Neural cell (in vitro differentiated cells): ENCODE measurements around the gene SVEP1. TPM values are rescaled to one million over a fixed set of nuclear protein-coding genes. Genes with fewer than 3 reads are reported as not detected.

ENCODE experiments used
- H2AFZ ChIP-seq: fragments of 200-600, 300-800 bp; sonication (generic), shearing (Covaris generic); 2 replicates; pipeline ENCODE4 v1.6.0; 2014; ENCODE audit warnings: low read depth, mild to moderate bottlenecking, antibody characterized with exemption, low read length, moderate library complexity
- H3F3A ChIP-seq: fragments of 200-600 bp; shearing (Covaris generic); 2 replicates; pipeline ENCODE4 v1.6.1; 2016; ENCODE audit warnings: mild to moderate bottlenecking, moderate library complexity, mixed read lengths, antibody characterized with exemption, low read length; ENCODE audit not compliant: insufficient read depth, poor library complexity, severe bottlenecking
- H3K27ac ChIP-seq: fragments of 200-600, 300-800 bp; sonication (generic), shearing (Covaris generic); 2 replicates; pipeline ENCODE4 v1.5.1; 2014; ENCODE audit warnings: mild to moderate bottlenecking, low read length, moderate library complexity
- H3K27me3 ChIP-seq: fragments of 300-800, 200-600 bp; sonication (generic), shearing (Covaris generic); 2 replicates; pipeline ENCODE4 v1.6.0; 2014; ENCODE audit warnings: mild to moderate bottlenecking, low read depth, low read length, moderate library complexity; ENCODE audit not compliant: insufficient read depth
- H3K36me3 ChIP-seq: fragments of 300-800, 200-600 bp; sonication (generic), shearing (Covaris generic); 2 replicates; pipeline ENCODE4 v1.5.1; 2014; ENCODE audit warnings: mild to moderate bottlenecking, antibody characterized with exemption, low read length, moderate library complexity; ENCODE audit not compliant: insufficient read depth
- H3K4me2 ChIP-seq: fragments of 300-800, 200-600 bp; sonication (generic), shearing (Covaris generic); 2 replicates; pipeline ENCODE4 v1.6.0; 2014; ENCODE audit warnings: mild to moderate bottlenecking, low read length
- H3K4me3 ChIP-seq: fragments of 300-800, 200-600 bp; sonication (generic), shearing (Covaris generic); 2 replicates; pipeline ENCODE4 v1.5.1; 2014; ENCODE audit warnings: mild to moderate bottlenecking, low read length, moderate library complexity
- H3K79me2 ChIP-seq: fragments of 200-600 bp; shearing (Covaris generic); replicated peaks from 2 replicates; pipeline ENCODE4 v1.6.0; 2014; ENCODE audit warnings: mild to moderate bottlenecking, low read length, moderate library complexity; ENCODE audit not compliant: insufficient read depth
- H3K9ac ChIP-seq: fragments of 300-800, 200-600 bp; sonication (generic), shearing (Covaris generic); 2 replicates; pipeline ENCODE4 v1.6.1; 2016; ENCODE audit warnings: mild to moderate bottlenecking, low read length, mixed read lengths
- H3K9me2 ChIP-seq: fragments of 200-600 bp; shearing (Covaris generic); 2 replicates; pipeline ENCODE4 v1.6.1; 2016; ENCODE audit warnings: mild to moderate bottlenecking, low read length, mixed read lengths; ENCODE audit not compliant: insufficient read depth
- H3K9me3 ChIP-seq: fragments of 200-600, 300-800 bp; sonication (generic), shearing (Covaris generic); 2 replicates; pipeline ENCODE4 v1.6.1; 2016; ENCODE audit warnings: mild to moderate bottlenecking, mixed run types, low read length, moderate library complexity, mixed read lengths
- H4K20me1 ChIP-seq: fragments of 200-600 bp; shearing (Covaris generic); 2 replicates; pipeline ENCODE4 v1.6.1; 2016; ENCODE audit warnings: mild to moderate bottlenecking, mixed run types; ENCODE audit not compliant: insufficient read depth
- EP300 ChIP-seq: fragments of 450-650 bp; conservative IDR thresholded peaks from 2 replicates; pipeline ENCODE4 v1.6.1; 2014; ENCODE audit warnings: antibody characterized with exemption, mild to moderate bottlenecking, moderate library complexity; ENCODE audit not compliant: poor library complexity, severe bottlenecking
- EZH2 ChIP-seq: fragments of 200-600, 300-800 bp; shearing (Covaris generic), sonication (generic); IDR thresholded peaks from 2 replicates; pipeline ENCODE4 v1.6.1; 2014; ENCODE audit warnings: antibody characterized with exemption, low read length, borderline replicate concordance, mild to moderate bottlenecking; ENCODE audit not compliant: insufficient read depth, poor library complexity, severe bottlenecking
- MXI1 ChIP-seq: fragments of 450-650 bp; conservative IDR thresholded peaks from 2 replicates; pipeline ENCODE4 v1.6.1; 2014; ENCODE audit warnings: antibody characterized with exemption, mild to moderate bottlenecking; ENCODE audit not compliant: poor library complexity, severe bottlenecking
- POLR2AphosphoS5 ChIP-seq: IDR thresholded peaks from 2 replicates; pipeline ENCODE4 v1.6.1; 2012
- RAD21 ChIP-seq: fragments of 450-650 bp; conservative IDR thresholded peaks from 2 replicates; pipeline ENCODE4 v1.6.1; 2014; ENCODE audit warnings: antibody characterized with exemption, mild to moderate bottlenecking, moderate library complexity
- SMC3 ChIP-seq: fragments of 450-650 bp; conservative IDR thresholded peaks from 2 replicates; pipeline ENCODE4 v1.6.1; 2014; ENCODE audit warnings: antibody characterized with exemption, mild to moderate bottlenecking, moderate library complexity; ENCODE audit not compliant: poor library complexity
- TAF1 ChIP-seq: IDR thresholded peaks from 2 replicates; pipeline ENCODE4 v1.6.1; 2012; ENCODE audit warnings: low read depth
- polyA plus RNA-seq: library from polyadenylated mRNA; depleted of rRNA; stranded (reverse); fragments of >200 nt; gene quantifications from 2 replicates; pipeline ENCODE4 v1.2.3, GENCODE V29; 2014
- TF ChIP-seq, protein P1 (sequence below): fragments of 450-650 bp; IDR thresholded peaks from 2 replicates; pipeline ENCODE4 v1.5.1; 2014; ENCODE audit warnings: antibody characterized with exemption, mild to moderate bottlenecking, moderate library complexity; ENCODE audit not compliant: poor library complexity, severe bottlenecking
- TF ChIP-seq, protein P2 (sequence below): IDR thresholded peaks from 2 replicates; pipeline ENCODE4 v1.6.1; 2012; ENCODE audit warnings: borderline replicate concordance

SVEP1 gene
- polyA plus RNA-seq, 1 donor from 2014 or later, result 0.10 TPM

DNA sequence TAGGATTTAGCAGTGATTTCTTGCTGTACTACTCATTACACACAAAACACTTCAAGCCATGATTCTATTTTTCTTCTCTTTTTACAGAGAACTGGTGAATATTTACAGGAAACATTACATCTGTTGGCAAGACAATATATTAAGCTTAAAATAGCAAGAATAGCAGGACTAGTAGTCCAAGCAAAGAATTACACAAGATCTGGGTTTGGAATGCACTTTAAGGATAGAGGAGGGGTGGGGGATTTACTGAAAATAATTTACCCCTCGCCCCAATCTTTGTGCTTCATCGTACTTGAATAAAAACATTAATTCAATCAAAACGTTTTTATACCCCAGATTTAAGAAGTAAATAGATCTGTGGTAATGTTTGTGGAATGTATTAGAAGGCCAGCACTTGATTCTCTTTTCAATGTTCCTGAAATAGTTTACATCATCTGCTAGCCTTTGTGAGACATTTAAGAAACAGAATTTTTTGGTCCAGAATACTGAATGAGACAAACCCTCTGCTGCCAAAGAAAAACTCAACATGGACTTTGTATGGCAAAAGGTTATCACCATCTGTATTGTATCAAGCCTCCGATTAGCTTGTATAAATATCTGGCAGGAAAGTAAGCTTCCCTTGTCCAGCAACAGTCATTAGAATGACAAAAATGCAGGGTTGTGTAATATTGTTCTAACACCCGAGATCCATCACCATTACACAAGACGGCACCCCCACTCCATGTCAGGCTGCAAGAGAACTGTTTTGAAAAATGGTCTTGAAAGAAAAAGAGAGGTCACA, 23.8 kb downstream of the SVEP1 start:
- H3K9ac ChIP-seq, result no peak overlapping the region
- no peak overlapping the region for H3K4me3 ChIP-seq
- H3F3A ChIP-seq, result no peaks in the 10 kb centered on the region
- no peak overlapping the region for H3K27ac ChIP-seq
- H3K36me3 ChIP-seq, result no peaks in the 10 kb centered on the region
- no peaks in the 10 kb centered on the region for H3K27me3 ChIP-seq
- H3K4me2 ChIP-seq, result no peak overlapping the region
- no peak overlapping the region for H2AFZ ChIP-seq
- TF ChIP-seq POLR2AphosphoS5, result no peak
- TF ChIP-seq RAD21, result no peak
- no peak for TF ChIP-seq EZH2
- TF ChIP-seq MXI1, result no peak
- TF ChIP-seq TAF1, result no peak
- TF ChIP-seq, protein P1, sequence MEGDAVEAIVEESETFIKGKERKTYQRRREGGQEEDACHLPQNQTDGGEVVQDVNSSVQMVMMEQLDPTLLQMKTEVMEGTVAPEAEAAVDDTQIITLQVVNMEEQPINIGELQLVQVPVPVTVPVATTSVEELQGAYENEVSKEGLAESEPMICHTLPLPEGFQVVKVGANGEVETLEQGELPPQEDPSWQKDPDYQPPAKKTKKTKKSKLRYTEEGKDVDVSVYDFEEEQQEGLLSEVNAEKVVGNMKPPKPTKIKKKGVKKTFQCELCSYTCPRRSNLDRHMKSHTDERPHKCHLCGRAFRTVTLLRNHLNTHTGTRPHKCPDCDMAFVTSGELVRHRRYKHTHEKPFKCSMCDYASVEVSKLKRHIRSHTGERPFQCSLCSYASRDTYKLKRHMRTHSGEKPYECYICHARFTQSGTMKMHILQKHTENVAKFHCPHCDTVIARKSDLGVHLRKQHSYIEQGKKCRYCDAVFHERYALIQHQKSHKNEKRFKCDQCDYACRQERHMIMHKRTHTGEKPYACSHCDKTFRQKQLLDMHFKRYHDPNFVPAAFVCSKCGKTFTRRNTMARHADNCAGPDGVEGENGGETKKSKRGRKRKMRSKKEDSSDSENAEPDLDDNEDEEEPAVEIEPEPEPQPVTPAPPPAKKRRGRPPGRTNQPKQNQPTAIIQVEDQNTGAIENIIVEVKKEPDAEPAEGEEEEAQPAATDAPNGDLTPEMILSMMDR, result no peak
- TF ChIP-seq, protein P2, sequence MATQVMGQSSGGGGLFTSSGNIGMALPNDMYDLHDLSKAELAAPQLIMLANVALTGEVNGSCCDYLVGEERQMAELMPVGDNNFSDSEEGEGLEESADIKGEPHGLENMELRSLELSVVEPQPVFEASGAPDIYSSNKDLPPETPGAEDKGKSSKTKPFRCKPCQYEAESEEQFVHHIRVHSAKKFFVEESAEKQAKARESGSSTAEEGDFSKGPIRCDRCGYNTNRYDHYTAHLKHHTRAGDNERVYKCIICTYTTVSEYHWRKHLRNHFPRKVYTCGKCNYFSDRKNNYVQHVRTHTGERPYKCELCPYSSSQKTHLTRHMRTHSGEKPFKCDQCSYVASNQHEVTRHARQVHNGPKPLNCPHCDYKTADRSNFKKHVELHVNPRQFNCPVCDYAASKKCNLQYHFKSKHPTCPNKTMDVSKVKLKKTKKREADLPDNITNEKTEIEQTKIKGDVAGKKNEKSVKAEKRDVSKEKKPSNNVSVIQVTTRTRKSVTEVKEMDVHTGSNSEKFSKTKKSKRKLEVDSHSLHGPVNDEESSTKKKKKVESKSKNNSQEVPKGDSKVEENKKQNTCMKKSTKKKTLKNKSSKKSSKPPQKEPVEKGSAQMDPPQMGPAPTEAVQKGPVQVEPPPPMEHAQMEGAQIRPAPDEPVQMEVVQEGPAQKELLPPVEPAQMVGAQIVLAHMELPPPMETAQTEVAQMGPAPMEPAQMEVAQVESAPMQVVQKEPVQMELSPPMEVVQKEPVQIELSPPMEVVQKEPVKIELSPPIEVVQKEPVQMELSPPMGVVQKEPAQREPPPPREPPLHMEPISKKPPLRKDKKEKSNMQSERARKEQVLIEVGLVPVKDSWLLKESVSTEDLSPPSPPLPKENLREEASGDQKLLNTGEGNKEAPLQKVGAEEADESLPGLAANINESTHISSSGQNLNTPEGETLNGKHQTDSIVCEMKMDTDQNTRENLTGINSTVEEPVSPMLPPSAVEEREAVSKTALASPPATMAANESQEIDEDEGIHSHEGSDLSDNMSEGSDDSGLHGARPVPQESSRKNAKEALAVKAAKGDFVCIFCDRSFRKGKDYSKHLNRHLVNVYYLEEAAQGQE, result no peak
- TF ChIP-seq SMC3, result no peak
- TF ChIP-seq EP300, result no peak
- no peaks in the 10 kb centered on the region for H3K9me2 ChIP-seq
- H4K20me1 ChIP-seq, result no peaks in the 10 kb centered on the region
- H3K79me2 ChIP-seq, result no peaks in the 10 kb centered on the region
- no peaks in the 10 kb centered on the region for H3K9me3 ChIP-seq

GRCh38 chr9:110546411-110546871, 33.1 kb downstream of the SVEP1 start:
- H4K20me1 ChIP-seq, result no peaks in the 10 kb centered on the region
- H2AFZ ChIP-seq, result no peak overlapping the region
- no peaks in the 10 kb centered on the region for H3F3A ChIP-seq
- no peak overlapping the region for H3K9ac ChIP-seq
- no peak overlapping the region for H3K4me2 ChIP-seq
- H3K36me3 ChIP-seq, result no peaks in the 10 kb centered on the region
- no peak overlapping the region for H3K27ac ChIP-seq
- H3K79me2 ChIP-seq, result no peaks in the 10 kb centered on the region
- H3K27me3 ChIP-seq, result no peaks in the 10 kb centered on the region
- TF ChIP-seq EZH2, result no peak
- TF ChIP-seq EP300, result no peak
- TF ChIP-seq, protein P2, result no peak
- no peak for TF ChIP-seq RAD21
- TF ChIP-seq, protein P1, result no peak
- TF ChIP-seq SMC3, result no peak
- TF ChIP-seq TAF1, result no peak
- H3K9me3 ChIP-seq, result no peaks in the 10 kb centered on the region
- no peak overlapping the region for H3K4me3 ChIP-seq
- no peaks in the 10 kb centered on the region for H3K9me2 ChIP-seq
